ENCODE results near the gene PACRG. TPM values are rescaled to one million over a fixed set of nuclear protein-coding genes. Genes with fewer than 3 reads are reported as not detected.
"Not testable (repeated sequence)": the region's sequence is repeated elsewhere in the genome, so short reads cannot be mapped to it uniquely, and the experiment has no call there.

PACRG gene
- under 1 TPM in 1 of 2 experiments, not detected in 1; 0.78 TPM for total RNA-seq

GRCh38 chr6:162727322-162728182, at the start of gene PACRG, which contains the start of gene PRKN:
PACRG (plus strand) TSS chr6:162727974.
PRKN (minus strand) TSS chr6:162727766.
- ChIA-PET POLR2A (no interaction called here), CTCF (no interaction called here)
- H3K27me3 Mint-ChIP-seq (ENCODE audit: low read depth): no peaks in the 10 kb centered on the region
- ATAC-seq (peak; percentile 99), DNase-seq (peak; percentile 97)
- peak within 1 kb of the TSS; percentile 86 for H3K27ac Mint-ChIP-seq
- H3K36me3 Mint-ChIP-seq (ENCODE audit: low read depth): peaks cover 2% of the 10 kb centered on the region
- H3K4me1 Mint-ChIP-seq (ENCODE audit: low read depth): peaks cover 11% of the 10 kb centered on the region
- peak within 1 kb of the TSS; percentile 88 for H3K4me3 Mint-ChIP-seq
- H3K9me3 Mint-ChIP-seq (ENCODE audit: insufficient read depth): no peaks in the 10 kb centered on the region

- POLR2A ChIA-PET, CTCF ChIA-PET: not testable (repeated sequence)
Measured at GRCh38 chr6:162678896-162679295, 48.9 kb upstream of the PACRG start.

GRCh38 chr6:162679681-162680080, 48.1 kb upstream of the PACRG start:
- ChIA-PET POLR2A (no interaction called here), CTCF (no interaction called here)
- no peak for ATAC-seq
- no peaks in the 10 kb centered on the region for H3K9me3 Mint-ChIP-seq (ENCODE audit: insufficient read depth)
- H3K27ac Mint-ChIP-seq: no peak overlapping the region
- no peaks in the 10 kb centered on the region for H3K4me1 Mint-ChIP-seq (ENCODE audit: low read depth)
- no peaks in the 10 kb centered on the region for H3K36me3 Mint-ChIP-seq (ENCODE audit: low read depth)
- H3K4me3 Mint-ChIP-seq: no peak overlapping the region
- no peaks in the 10 kb centered on the region for H3K27me3 Mint-ChIP-seq (ENCODE audit: low read depth)
- DNase-seq: no peak

More at GRCh38 chr6:162678896-162679295, 48.9 kb upstream of the PACRG start:
- H3K4me3 Mint-ChIP-seq; H3K27me3 Mint-ChIP-seq (ENCODE audit: low read depth); H3K36me3 Mint-ChIP-seq (ENCODE audit: low read depth); H3K27ac Mint-ChIP-seq; DNase-seq; ATAC-seq; H3K4me1 Mint-ChIP-seq (ENCODE audit: low read depth); H3K9me3 Mint-ChIP-seq (ENCODE audit: insufficient read depth): not testable (repeated sequence)

- Mint-ChIP-seq H3K4me1 (ENCODE audit: low read depth) (no peaks in the 10 kb centered on the region), H3K9me3 (ENCODE audit: insufficient read depth) (no peaks in the 10 kb centered on the region), H3K4me3 (no peak overlapping the region), H3K27me3 (ENCODE audit: low read depth) (no peaks in the 10 kb centered on the region), H3K27ac (no peak overlapping the region), H3K36me3 (ENCODE audit: low read depth) (no peaks in the 10 kb centered on the region)
- DNase-seq: no peak
- ChIA-PET CTCF (no interaction called here), POLR2A (no interaction called here)
- no peak for ATAC-seq
Measured at GRCh38 chr6:162680367-162680766, 47.4 kb upstream of the PACRG start.

- no peaks in the 10 kb centered on the region for H3K36me3 Mint-ChIP-seq (ENCODE audit: low read depth)
- ATAC-seq (no peak), DNase-seq (no peak)
- ChIA-PET CTCF (no interaction called here), POLR2A (no interaction called here)
- H3K27ac Mint-ChIP-seq: no peak overlapping the region
- H3K4me3 Mint-ChIP-seq: no peak overlapping the region
- H3K4me1 Mint-ChIP-seq (ENCODE audit: low read depth): no peaks in the 10 kb centered on the region
- H3K27me3 Mint-ChIP-seq (ENCODE audit: low read depth): no peaks in the 10 kb centered on the region
- no peaks in the 10 kb centered on the region for H3K9me3 Mint-ChIP-seq (ENCODE audit: insufficient read depth)
Measured at GRCh38 chr6:162680871-162681270, 46.9 kb upstream of the PACRG start.

- Mint-ChIP-seq H3K27ac (no peak overlapping the region), H3K36me3 (ENCODE audit: low read depth) (no peaks in the 10 kb centered on the region), H3K4me3 (no peak overlapping the region), H3K4me1 (ENCODE audit: low read depth) (no peaks in the 10 kb centered on the region), H3K9me3 (ENCODE audit: insufficient read depth) (no peaks in the 10 kb centered on the region), H3K27me3 (ENCODE audit: low read depth) (no peaks in the 10 kb centered on the region)
- ChIA-PET POLR2A (no interaction called here), CTCF (no interaction called here)
- no peak for DNase-seq
- ATAC-seq: no peak
Measured at GRCh38 chr6:162681447-162681846, 46.3 kb upstream of the PACRG start.

GRCh38 chr6:162683135-162683534, 44.6 kb upstream of the PACRG start:
- DNase-seq (no peak), ATAC-seq (no peak)
- Mint-ChIP-seq H3K4me3 (no peak overlapping the region), H3K27ac (no peak overlapping the region), H3K36me3 (ENCODE audit: low read depth) (no peaks in the 10 kb centered on the region), H3K27me3 (ENCODE audit: low read depth) (no peaks in the 10 kb centered on the region), H3K9me3 (ENCODE audit: insufficient read depth) (no peaks in the 10 kb centered on the region), H3K4me1 (ENCODE audit: low read depth) (no peaks in the 10 kb centered on the region)
- ChIA-PET CTCF (no interaction called here), POLR2A (no interaction called here)

- Mint-ChIP-seq H3K27ac (no peak overlapping the region), H3K36me3 (ENCODE audit: low read depth) (no peaks in the 10 kb centered on the region), H3K4me1 (ENCODE audit: low read depth) (no peaks in the 10 kb centered on the region), H3K27me3 (ENCODE audit: low read depth) (no peaks in the 10 kb centered on the region), H3K9me3 (ENCODE audit: insufficient read depth) (no peaks in the 10 kb centered on the region), H3K4me3 (no peak overlapping the region)
- ATAC-seq: no peak
- CTCF ChIA-PET: no interaction called here
- DNase-seq: no peak
- POLR2A ChIA-PET: no interaction called here
Measured at GRCh38 chr6:162684052-162684451, 43.7 kb upstream of the PACRG start.

GRCh38 chr6:162684961-162685360, 42.8 kb upstream of the PACRG start:
- no peak overlapping the region for H3K4me3 Mint-ChIP-seq
- no peak for DNase-seq
- no peaks in the 10 kb centered on the region for H3K27me3 Mint-ChIP-seq (ENCODE audit: low read depth)
- H3K27ac Mint-ChIP-seq: no peak overlapping the region
- no peaks in the 10 kb centered on the region for H3K9me3 Mint-ChIP-seq (ENCODE audit: insufficient read depth)
- ChIA-PET POLR2A (no interaction called here), CTCF (no interaction called here)
- H3K4me1 Mint-ChIP-seq (ENCODE audit: low read depth): no peaks in the 10 kb centered on the region
- no peaks in the 10 kb centered on the region for H3K36me3 Mint-ChIP-seq (ENCODE audit: low read depth)
- ATAC-seq: no peak

- Mint-ChIP-seq H3K9me3 (ENCODE audit: insufficient read depth) (no peaks in the 10 kb centered on the region), H3K27me3 (ENCODE audit: low read depth) (no peaks in the 10 kb centered on the region), H3K27ac (no peak overlapping the region), H3K4me1 (ENCODE audit: low read depth) (no peaks in the 10 kb centered on the region), H3K4me3 (no peak overlapping the region), H3K36me3 (ENCODE audit: low read depth) (no peaks in the 10 kb centered on the region)
- DNase-seq (no peak), ATAC-seq (no peak)
- CTCF ChIA-PET: no interaction called here
- POLR2A ChIA-PET: no interaction called here
Measured at GRCh38 chr6:162685586-162685985, 42.2 kb upstream of the PACRG start.

GRCh38 chr6:162688751-162689345, 38.9 kb upstream of the PACRG start:
- POLR2A ChIA-PET: no interaction called here
- ATAC-seq: no peak

GRCh38 chr6:162690158-162690557, 37.6 kb upstream of the PACRG start:
- DNase-seq: no peak
- no peak for ATAC-seq
- POLR2A ChIA-PET: no interaction called here
- Mint-ChIP-seq H3K27me3 (ENCODE audit: low read depth) (no peaks in the 10 kb centered on the region), H3K27ac (no peak overlapping the region), H3K9me3 (ENCODE audit: insufficient read depth) (no peaks in the 10 kb centered on the region), H3K4me1 (ENCODE audit: low read depth) (no peaks in the 10 kb centered on the region), H3K4me3 (no peak overlapping the region), H3K36me3 (ENCODE audit: low read depth) (no peaks in the 10 kb centered on the region)
- CTCF ChIA-PET: interaction anchor here (1.2 kb wide), 1 partner anchor 1272 kb away, joined by 3 read pairs; no protein-coding TSS in a partner anchor

More at GRCh38 chr6:162688751-162689345, 38.9 kb upstream of the PACRG start:
- H3K9me3 Mint-ChIP-seq (ENCODE audit: insufficient read depth): no peaks in the 10 kb centered on the region
- no peaks in the 10 kb centered on the region for H3K27me3 Mint-ChIP-seq (ENCODE audit: low read depth)
- no peak for DNase-seq
- CTCF ChIA-PET: interaction anchor here (1.2 kb wide), 1 partner anchor 1271 kb away, joined by 3 read pairs; no protein-coding TSS in a partner anchor
- H3K4me3 Mint-ChIP-seq: no peak overlapping the region
- no peaks in the 10 kb centered on the region for H3K4me1 Mint-ChIP-seq (ENCODE audit: low read depth)
- H3K27ac Mint-ChIP-seq: no peak overlapping the region
- H3K36me3 Mint-ChIP-seq (ENCODE audit: low read depth): no peaks in the 10 kb centered on the region

All from activated CD8-positive, alpha-beta T cell treated with anti-CD3 and anti-CD28 coated beads, Interleukin-2, amount 10 ng/mL, durations not matched to agents 7 days and 5 days (primary cell).